ENCODE results near the gene CXADR.
A peak's percentile ranks its signal among the peaks of the same experiment; 100 is the strongest.
"Not testable (repeated sequence)": the region's sequence is repeated elsewhere in the genome, so short reads cannot be mapped to it uniquely, and the experiment has no call there.

Gene CXADR

DNA sequence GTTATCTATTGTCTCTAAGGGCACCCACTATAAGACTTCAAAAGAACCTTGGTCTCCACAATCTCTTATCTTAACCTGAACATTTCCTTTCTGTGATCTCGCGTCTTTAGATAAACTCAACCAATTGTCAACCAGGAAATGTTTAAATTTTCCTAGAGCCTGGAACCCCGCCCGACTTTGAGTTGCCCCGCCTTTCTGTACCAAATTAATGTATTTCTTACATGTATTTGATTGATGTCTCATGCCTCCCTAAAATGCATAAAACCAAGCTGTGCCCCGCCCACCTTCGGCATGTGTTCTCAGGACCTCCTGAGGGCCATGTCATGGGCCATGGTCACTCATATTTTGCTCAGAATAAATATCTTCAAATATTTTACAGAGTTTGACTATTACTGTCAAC, 5.9 kb upstream of the CXADR start:
- no peak for DNase-seq

DNA sequence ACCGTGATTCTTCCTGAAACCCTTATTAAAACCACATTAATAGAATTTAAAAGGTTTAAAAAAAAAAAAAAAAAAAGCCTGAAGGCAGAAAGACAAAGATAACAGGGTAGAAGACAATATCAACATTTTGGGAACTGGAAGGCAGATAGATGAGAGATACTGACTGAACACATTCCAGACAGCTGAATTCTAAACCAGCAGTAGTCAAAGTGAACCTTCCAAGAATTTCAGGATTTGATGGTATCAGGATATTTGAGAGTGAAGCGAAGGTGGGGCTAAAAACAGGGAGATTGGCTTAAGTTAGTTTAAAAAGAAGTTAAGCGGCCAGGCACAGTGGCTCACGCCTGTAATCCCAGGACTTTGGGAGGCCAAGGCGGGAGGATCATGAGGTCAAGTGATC, 5.3 kb upstream of the CXADR start:
- no peak for DNase-seq

DNA sequence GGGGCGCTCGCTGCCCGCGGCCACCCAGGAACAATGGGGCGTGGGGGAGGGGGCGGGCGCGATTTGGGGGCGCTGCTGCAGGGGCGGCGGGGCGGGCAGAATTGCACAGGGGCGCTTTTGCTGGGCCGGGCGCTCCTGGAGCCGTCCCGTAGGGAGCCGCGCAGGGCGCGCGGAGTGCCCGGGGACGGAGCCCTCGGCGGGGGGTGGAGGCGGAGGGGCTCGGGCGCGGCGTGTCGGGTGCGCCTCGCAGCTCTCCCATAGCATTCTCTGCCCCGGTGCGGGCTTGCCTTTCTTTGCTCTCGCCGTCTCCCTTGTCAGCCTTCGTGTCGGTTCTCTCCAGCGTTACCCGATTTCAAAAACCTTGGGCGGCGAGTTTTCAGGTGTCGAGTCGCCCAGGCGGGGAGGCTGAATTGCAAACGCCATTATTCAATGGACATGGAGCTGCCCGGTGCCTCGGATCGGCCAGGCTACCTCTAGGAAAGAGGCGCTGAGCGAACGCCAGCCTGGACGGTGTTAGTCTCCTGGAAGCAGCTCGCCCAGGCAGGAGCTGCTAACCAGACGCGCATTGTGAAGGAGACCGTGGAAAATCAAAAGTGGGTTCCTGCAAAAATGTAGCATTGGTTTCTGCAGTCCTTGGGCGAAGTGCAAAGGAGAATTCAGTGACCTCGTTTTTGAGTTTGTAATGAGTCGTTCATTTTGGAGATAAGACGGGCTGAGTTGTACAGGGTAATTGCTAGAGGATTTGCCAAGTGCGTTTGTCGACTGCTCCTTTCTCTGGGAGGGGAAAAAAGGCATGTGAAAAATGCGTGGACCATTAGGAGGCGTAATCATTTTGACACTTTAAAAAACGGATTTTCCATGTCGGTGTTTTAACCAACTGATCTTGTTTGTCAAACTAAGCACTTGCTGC, 626 bp downstream of the CXADR start:
- peak; percentile 58 for DNase-seq

DNA sequence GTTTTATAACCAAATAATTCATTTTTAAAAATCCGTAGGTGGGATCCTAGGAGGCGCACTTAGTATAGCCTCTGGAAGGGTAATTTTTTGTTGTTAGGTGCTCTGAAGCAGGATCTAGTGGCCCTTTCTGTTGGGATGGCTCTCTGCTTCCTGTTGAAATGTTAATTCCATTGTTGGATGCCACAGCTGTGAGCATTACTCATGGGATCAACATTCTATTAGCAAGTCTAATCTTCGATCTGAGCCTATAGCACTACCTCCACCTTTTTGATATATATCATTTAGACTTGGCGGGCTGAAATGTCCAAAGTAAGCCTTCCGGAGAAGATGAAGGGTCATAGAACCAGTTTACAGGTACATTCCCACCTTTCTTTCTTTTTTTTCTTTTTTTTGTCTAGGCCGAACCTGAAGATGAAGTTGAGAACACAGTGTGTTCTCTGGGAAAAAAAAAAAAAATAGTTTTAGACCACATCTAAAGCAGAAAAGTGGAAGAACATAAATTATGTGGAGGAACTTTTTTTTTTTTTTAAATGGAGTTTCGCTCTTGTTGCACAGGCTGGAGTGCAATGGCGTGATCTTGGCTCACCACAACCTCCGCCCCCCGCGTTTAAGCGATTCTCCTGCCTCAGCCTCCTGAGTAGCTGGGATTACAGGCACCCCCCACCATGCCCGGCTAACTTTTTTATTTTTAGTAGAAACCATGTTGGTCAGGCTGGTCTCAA, 1.4 kb downstream of the CXADR start:
- no peak for DNase-seq

DNA sequence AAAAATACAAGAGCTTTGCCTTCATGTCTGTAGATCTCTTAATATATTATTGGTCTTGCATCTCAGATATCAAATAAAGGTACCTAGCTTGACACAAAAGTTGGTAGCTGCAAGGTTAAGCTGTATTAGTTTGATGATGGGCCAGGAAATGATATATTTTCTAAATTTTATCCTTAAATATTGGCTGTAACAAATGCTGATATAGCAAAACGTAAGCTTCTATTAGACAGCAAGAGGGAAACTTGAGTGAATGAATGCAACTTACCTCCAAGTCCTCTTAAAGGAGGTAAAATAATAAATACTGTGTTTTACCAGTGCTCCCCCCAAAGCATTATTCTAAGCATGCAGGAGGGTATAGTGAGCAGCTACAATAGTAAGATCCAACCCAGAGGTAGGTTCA, 4.2 kb downstream of the CXADR start:
- DNase-seq, result not testable (repeated sequence)

DNA sequence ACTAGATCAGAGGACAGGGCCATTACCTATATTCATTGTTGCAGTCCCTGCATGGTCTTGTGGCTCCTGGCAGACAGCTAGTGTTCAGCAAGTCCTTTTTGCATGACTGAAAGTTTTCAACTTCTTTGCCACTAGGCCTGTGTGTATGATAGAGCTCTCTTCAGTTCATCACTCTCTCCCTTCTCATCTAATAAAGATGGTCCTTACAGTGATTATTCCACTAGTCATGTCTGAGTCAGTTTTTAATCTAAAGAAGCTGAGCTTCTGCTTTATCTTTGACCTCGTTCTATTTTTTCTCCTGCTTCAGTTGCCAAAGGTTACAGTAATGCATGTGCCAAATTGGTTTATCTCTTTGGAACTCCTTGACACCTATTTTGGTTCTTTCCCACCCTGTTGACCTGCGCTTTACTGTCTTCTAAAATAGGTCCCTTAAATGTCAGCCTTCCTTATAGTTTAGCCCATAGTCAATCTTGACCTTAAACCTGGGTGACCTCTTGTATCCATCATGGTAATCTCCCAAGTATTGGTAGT, 6.4 kb downstream of the CXADR start:
- no peak for DNase-seq

DNA sequence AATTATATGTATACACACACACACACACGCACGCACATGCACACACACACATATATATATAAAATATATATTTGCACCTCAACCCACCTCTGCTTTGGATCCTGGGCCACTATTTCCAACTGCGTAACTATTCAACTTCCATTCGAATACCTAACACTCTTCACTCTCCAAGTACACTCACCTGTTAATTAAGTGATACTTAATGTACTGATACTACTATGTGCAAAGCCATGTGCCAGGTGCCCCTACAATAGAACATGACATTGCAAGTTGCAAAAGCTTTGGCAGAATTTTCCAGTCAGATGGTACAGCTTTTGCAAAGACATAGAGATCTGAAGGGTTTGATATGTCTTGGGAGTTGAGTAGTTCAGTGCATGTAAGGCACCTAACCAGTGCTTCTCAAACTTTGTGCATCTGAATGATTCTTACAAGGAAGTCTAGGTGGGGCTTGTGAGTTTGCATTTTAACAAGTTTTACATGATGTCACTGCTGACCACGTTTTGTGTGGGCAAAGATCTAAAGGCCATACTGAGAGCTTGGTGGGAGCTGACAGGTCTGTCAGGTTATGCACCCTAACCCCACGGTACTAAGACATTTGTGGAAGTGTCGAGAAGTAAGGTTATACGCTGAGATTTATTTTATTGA, 7.2 kb downstream of the CXADR start:
- DNase-seq, result no peak

DNA sequence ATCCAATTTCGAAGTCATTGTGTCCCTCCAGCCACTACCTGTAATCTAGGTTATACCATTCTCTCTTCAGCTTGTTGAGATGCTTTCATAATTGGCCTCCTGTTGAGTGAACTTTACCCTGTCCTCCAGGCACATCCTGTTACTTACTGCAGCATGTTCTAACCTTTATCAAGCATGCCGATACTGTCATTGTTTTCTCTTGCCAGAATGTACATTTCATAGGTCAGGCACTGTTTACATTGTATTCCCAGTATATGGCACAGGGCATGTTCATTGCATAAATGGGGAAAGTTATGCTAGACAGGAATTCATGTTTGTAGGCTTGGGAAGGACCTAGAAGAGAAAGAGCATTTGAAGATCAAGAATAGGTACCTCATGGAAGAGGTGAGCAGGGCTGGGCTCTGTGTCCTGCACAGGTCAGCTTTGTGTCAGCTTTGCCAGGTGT, 10.2 kb downstream of the CXADR start:
- no peak for DNase-seq

DNA sequence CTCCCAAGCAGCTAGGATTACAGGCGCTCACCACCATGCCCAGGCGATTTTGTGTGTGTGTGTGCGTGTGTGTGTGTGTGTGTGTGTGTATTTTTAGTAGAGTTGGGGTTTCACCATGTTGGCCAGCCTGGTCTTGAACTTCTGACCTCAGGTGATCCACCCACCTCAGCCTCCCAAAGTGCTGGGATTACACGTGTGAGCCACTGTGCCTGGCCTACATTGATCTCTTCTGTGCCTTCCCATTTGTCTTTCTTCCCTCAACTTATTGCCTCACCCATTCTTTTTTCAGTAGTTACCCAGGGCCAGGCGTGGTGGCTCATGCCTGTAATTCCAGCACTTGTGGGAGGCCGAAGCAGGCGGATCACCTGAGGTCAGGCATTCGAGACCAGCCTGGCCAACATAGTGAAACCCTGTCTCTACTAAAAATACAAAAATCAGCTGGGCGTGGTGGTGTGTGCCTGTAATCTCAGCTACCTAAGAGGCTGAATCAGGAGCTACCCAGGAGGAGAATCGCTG, 11.2 kb downstream of the CXADR start:
- DNase-seq, result not testable (repeated sequence)

DNA sequence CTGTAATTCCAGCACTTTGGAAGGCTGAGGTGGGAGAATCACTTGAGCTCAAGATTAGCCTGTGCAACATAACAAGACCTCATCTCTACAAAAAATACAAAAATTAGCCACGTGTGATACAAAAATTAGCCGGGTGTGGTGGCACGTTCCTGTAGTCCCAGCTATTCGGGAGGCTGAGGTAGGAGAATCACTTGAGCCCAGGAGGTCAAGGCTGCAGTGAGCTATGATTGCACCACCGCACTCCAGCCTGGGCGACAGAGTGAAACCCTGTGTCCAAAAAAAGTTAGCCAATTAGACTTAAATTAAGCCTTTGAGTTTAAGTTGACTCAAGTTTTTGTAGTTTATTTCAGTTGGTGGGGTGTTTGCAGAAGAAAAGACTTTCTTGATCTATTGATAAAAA, 11.8 kb downstream of the CXADR start:
- no peak for DNase-seq

DNA sequence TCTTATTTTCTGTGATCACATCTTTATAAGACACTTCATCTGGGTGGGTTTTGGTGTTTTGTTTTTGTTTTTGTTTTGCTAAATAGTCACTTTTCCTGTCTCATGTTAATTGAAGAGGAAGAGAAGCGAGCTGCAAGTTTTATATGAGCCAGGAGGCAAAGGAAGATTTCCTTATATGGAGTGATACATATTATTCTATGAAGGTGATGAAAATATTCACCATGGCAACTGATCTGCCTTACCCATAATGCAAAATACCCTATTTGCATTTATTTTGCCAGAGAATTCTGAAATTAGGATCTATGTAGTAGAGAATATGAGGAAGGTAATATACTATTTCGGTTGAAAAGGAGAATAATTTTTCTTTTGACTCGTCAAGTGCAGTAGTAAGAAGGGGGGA, 13.9 kb downstream of the CXADR start:
- peak; percentile 47 for DNase-seq

DNA sequence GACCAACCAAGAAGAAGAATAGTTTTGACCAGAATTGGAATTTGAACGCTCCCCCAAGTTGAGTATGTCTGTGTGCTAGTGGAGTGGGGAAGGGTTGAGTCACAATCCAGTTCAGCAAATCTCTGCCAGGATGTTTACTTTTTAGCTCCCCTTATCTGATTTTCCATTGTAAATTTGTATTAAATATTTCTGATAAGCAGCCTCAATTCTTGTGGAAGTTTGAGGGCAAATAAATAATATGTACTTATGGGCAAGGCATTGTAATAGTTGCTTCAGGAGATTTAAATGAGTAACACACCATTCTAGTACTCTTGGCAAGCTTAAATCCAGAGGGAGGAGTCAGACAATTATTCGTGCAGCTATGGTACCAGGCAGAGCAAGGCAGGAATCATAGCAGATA, 14.4 kb downstream of the CXADR start:
- peak; percentile 28 for DNase-seq

DNA sequence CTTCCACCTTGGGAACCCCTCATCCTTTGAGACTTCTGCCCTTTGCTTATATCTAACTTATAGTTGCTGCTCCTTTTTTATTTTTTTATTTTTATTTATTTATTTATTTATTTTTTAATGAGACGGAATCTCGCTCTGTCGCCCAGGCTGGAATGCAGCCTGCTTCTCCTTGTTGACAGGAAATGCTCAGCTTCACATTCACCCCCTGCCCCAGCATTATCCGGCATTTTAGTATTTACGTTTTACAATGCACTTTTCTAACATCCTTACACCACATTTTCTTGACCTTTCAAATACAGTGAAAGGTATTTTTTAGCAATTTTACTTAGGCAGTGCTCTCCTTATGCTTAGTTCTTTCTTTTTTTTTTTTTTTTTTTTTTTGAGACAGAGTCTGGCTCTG, 14.9 kb downstream of the CXADR start:
- no peak for DNase-seq

DNA sequence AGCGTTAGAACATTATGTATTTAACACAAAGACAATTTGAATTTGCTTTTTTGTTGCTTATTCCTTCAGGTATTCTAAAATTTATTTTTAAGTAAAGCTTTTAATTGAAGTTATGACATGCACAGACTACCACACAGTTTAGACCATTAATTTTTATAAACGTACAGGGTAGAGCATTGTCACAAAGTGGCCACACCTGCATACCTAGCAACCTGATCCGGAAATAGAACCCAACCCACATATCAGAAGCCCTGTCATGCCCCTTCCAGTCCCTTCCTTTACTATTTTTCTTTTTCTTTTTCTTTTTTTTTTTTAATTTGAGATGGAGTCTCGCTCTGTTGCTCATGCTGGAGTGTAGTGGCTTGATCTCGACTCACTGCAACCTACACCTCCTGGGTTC, 16.8 kb downstream of the CXADR start:
- no peak for DNase-seq

DNA sequence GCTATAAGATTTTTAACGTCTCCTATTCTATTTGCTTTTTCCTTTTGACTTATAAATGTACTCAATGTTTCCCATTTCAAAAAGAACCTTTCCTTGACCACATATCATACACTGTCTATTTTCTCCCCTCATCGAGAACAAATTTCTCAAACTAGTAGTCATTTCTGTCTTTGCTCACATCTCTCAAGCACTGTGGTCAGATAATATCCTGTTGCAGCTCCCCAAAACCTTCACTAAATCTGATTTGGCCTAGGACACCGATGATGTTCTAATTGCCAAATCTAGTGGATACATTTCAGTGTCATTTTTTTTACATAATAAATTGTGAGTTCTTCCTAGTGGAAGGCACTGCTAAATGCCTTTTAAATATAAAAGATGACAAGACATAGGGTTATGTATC, 19.4 kb downstream of the CXADR start:
- no peak for DNase-seq

DNA sequence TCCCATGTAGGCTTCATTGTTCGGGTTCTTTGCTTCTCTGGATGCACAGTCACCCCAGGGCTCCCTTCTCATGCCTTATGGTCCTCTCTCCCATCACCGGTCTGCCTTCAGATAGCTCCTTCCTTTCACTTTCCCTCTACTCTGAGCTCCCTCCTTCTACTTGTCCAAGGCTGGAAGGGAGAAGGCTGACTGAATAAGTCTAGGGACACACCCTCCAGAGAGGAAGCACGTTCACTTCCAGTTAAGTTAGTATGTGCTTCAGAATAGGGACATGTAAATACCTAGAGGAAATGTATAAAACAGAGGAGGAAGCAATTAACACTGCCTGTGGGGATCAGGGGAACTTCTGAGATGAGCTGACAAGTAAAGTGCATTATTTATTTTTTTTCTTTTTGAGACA, 23.5 kb downstream of the CXADR start:
- no peak for DNase-seq

DNA sequence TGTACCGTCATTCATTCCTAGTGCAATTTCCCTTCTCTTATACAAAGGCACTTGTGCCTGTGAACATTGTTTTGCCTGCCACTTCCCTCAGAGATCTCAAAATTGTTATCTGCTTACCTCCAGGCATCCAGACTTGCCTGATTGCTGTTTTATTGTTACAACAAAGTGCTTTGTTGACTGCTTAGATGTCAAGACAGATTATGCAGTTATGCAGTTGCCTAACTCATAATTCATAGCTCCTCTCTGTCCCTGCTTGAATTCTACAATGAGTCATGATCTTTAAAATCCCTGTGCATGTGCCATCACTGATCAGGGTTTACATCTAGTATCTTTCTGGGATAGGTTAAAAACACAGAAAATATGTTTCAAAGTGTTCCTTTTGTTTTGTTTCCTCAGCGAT, 24.5 kb downstream of the CXADR start:
- DNase-seq, result no peak

DNA sequence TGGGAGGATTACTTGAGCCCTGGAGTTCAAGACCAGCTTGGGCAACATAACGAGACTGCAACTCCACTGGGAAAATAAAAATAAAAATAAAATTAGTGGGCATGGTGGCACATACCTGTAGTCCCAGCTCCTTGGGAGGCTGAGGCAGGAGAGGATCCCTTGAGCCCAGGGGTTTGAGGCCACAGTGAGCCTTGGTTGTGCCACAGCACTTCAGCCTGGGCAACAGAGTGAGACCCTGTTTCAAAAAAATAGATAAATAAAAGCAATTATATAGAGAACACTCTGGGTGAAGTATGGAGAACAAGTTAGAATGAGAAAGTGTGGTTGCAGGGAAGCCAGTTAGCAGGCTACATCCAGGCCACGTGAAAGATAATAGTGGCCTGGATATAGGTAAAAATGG, 25.7 kb downstream of the CXADR start:
- DNase-seq, result no peak

DNA sequence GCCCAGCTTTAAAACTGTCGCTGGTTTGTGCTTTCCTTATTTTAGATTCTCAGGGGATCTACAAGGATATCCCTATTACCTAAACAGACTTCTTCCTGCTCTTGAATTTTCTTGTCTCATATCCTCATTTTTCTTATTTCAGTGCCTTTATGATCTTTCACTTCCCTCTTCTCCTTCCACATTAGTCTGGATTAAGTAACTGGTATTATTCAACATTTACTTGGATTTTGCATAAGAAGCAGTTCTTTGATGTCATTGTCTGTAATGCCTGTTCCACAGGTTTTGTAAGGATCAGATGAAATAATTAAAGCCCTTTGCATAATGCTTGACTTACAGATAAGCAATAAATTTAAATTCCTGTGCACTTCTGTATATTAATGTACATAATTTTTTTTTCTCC, 26.5 kb downstream of the CXADR start:
- peak; percentile 22 for DNase-seq

DNA sequence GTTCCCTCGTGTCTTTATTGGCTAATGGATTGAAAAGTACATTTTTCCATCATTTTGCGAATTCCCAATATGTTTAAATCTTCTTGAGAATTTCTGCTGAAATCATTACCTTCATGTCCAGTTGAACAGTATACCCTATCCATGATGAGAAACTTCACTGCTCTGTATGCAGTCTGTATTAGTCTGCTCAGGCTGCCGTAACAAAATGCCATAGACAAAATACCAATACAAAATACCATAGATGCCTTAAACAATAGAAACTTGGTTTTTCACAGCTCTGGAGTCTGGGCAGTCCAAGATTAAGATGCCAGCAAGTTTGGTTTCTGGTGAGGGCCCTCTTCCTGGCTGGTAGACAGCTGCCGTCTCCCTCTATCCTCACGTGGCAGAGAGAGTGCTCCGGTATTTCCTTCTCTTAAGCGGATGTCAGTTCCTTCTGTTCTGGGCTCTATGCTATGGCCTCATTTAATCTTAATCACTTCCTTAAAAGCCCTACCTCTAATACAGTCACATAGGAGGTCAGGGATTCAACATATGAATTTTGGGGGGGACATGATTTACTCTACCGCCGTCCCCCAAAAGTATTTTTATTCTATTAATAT, 27.0 kb downstream of the CXADR start:
- DNase-seq, result no peak

DNA sequence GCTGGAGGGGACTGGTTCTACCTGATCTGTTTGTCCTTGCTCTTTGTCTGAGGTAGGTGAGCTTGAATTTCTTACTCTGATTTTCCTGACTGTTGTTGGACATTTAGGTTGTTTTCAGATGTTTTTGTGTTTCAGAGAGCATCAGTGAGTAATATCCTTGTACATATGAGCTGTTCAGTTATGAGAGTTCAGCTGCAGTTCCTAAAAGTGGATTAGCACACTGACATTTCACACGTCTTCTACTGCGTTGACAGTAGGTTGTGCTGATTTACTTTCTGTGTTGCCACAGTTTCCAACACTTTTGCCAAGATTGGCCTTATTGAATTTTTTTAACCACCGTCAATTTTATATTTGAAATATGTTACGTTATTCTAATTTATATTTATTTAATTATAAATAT, 27.7 kb downstream of the CXADR start:
- DNase-seq, result no peak

DNA sequence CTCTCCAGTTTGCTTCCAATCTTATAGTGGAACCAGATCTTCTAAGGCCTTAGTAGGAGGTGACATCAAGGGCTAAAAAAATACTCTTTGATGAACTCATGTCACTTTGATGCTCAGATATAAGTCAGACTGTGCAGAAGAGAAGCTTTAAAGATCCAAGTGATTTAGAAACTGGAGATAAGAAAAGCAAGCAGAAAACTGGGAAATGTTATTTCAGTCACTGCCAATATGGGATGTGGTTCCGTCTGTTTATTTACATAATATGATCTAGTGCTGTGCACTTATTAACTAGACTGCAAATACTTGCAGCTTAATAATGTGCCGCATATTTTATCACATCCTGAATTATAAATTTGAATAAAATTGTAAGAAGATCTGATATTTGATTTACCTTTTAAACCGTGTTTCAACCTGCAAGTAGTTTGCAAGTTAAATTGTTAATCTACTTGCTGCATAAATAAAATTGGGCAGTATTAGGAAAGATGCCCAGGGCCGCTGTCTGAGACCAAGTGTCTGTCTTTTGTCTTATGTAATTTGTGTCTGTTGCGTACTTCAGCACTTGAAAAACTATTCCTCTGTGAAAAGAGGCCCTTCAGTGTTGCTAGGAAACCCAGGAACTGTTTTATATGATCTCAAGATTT, 29.6 kb downstream of the CXADR start:
- DNase-seq, result peak; percentile 71

Measured in NCI-H526 treated with DMSO at 0.1 percent for 48 hours (cell line).